OCI-LY1 (cell line): Measurements from ENCODE around the gene PCDH15.

Source experiments
- CTCF ChIP-seq: fragments of 200-600 bp; sonication (generic), shearing (Covaris generic); IDR thresholded peaks from 2 replicates; pipeline ENCODE4 v1.5.1; 2017; ENCODE audit warnings: mild to moderate bottlenecking, antibody characterized with exemption, low read length, moderate library complexity, mixed read lengths
- EZH2 ChIP-seq: fragments of 200-600 bp; sonication (generic), shearing (Covaris generic); IDR thresholded peaks from 2 replicates; pipeline ENCODE4 v1.8.0; 2017; ENCODE audit warnings: borderline replicate concordance, mixed run types, mild to moderate bottlenecking, antibody characterized with exemption, low read length, moderate library complexity, mixed read lengths

GRCh38 chr10:54066646-54067045, 734.4 kb downstream of the PCDH15 start:
- TF ChIP-seq EZH2 (no peak), CTCF (no peak)
